Liver (tissue), 9 donors: ENCODE results near the gene HIP1R. TPM values are rescaled to one million over a fixed set of nuclear protein-coding genes. Genes with fewer than 3 reads are reported as not detected.

Source experiments
- DNase-seq: peaks from one replicate; pipeline ENCODE4 v3.0.0-alpha.2; 2017; ENCODE audit warnings: low spot score
- H3K27ac ChIP-seq, 2 donors: one replicate each; pipeline ENCODE4 v1.7.0; 2013; ENCODE audit warnings: inconsistent platforms in 2 of 2, low read length in 2 of 2, control low read depth in 1 of 2, low read depth in 1 of 2, mild to moderate bottlenecking in 1 of 2
- H3K27me3 ChIP-seq, 4 donors: one replicate each; pipeline versions ENCODE4 v1.6.1 to v1.7.0; 2013; ENCODE audit warnings: low read length in 3 of 4, inconsistent platforms in 1 of 4, mild to moderate bottlenecking in 1 of 4, moderate library complexity in 1 of 4; ENCODE audit not compliant: control insufficient read depth in 4 of 4, insufficient read depth in 4 of 4
- H3K36me3 ChIP-seq, 4 donors: one replicate each; pipeline versions ENCODE4 v1.6.1 to v1.7.0; 2013; ENCODE audit warnings: low read length in 3 of 4, mild to moderate bottlenecking in 3 of 4, low read depth in 1 of 4, moderate library complexity in 1 of 4; ENCODE audit not compliant: control insufficient read depth in 4 of 4, insufficient read depth in 3 of 4
- H3K4me1 ChIP-seq, 4 donors: one replicate each; pipeline versions ENCODE4 v1.6.1 to v1.7.0; 2013; ENCODE audit warnings: low read length in 3 of 4, mild to moderate bottlenecking in 3 of 4, moderate library complexity in 1 of 4; ENCODE audit not compliant: control insufficient read depth in 4 of 4, insufficient read depth in 4 of 4
- H3K4me3 ChIP-seq, 3 donors: one replicate each; pipeline versions ENCODE4 v1.6.1 to v1.7.0; 2013; ENCODE audit warnings: low read length in 3 of 3, control low read depth in 1 of 3, low read depth in 1 of 3, mild to moderate bottlenecking in 1 of 3
- H3K9ac ChIP-seq, 2 donors: one replicate each; pipeline ENCODE4 v1.7.0; 2013; ENCODE audit warnings: low read length in 2 of 2, mild to moderate bottlenecking in 2 of 2, moderate library complexity in 2 of 2, control low read depth in 1 of 2, low read depth in 1 of 2
- H3K9me3 ChIP-seq, 4 donors: one replicate each; pipeline versions ENCODE4 v1.6.1 to v1.7.0; 2013; ENCODE audit warnings: low read length in 3 of 4; ENCODE audit not compliant: control insufficient read depth in 4 of 4
- ATF3 ChIP-seq: IDR thresholded peaks from 2 replicates; pipeline ENCODE4 v1.6.1; 2016; ENCODE audit warnings: antibody characterized with exemption
- CTCF ChIP-seq: fragments of 150-350 bp; IDR thresholded peaks from 2 replicates; pipeline ENCODE4 v1.5.1; 2017; ENCODE audit warnings: improper control_type of control experiment, low read depth, low read length; ENCODE audit not compliant: missing input control
- EGR1 ChIP-seq, 2 donors: IDR thresholded peaks; 2 replicates each; pipeline ENCODE4 v1.6.1; 2016 to 2018; ENCODE audit warnings: antibody characterized with exemption in 2 of 2, low read depth in 2 of 2
- FOXA2 ChIP-seq: IDR thresholded peaks from 2 replicates; pipeline ENCODE4 v1.6.1; 2016; ENCODE audit warnings: antibody characterized with exemption
- HNF4A ChIP-seq, 2 donors: conservative IDR thresholded peaks; 2 replicates each; pipeline ENCODE4 v1.6.1; 2016; ENCODE audit warnings: antibody characterized with exemption in 2 of 2, mild to moderate bottlenecking in 2 of 2
- MAX ChIP-seq: IDR thresholded peaks from 2 replicates; pipeline ENCODE4 v1.6.1; 2016; ENCODE audit warnings: antibody characterized with exemption
- RAD21 ChIP-seq, 2 donors: IDR thresholded peaks; 2 replicates each; pipeline ENCODE4 v1.6.1; 2016; ENCODE audit warnings: antibody characterized with exemption in 2 of 2, mild to moderate bottlenecking in 2 of 2
- REST ChIP-seq: IDR thresholded peaks from 2 replicates; pipeline ENCODE4 v1.6.1; 2016; ENCODE audit warnings: antibody characterized with exemption, mild to moderate bottlenecking
- SP1 ChIP-seq: IDR thresholded peaks from 2 replicates; pipeline ENCODE4 v1.6.1; 2018; ENCODE audit warnings: antibody characterized with exemption, mild to moderate bottlenecking
- TAF1 ChIP-seq: conservative IDR thresholded peaks from 2 replicates; pipeline ENCODE4 v1.6.1; 2016; ENCODE audit warnings: antibody characterized with exemption, mild to moderate bottlenecking
- YY1 ChIP-seq: IDR thresholded peaks from 2 replicates; pipeline ENCODE4 v1.6.1; 2016; ENCODE audit warnings: antibody characterized with exemption, mild to moderate bottlenecking
- ZBTB33 ChIP-seq: IDR thresholded peaks from 2 replicates; pipeline ENCODE4 v1.6.1; 2016; ENCODE audit warnings: antibody characterized with exemption
- WGBS: extraction: QIAGEN DNeasy Blood & Tissue Kit; methylation state at CpG from one replicate; pipeline ENCODE4 v1.1.7; 2013; 5-methylcytosine and 5-hydroxymethylcytosine counted together
- polyA plus RNA-seq, 2 donors: library from polyadenylated mRNA; stranded (reverse) in 1 of 2; unstranded in 1 of 2; fragments of 200-250 nt in 1 of 2; fragments of >200 nt in 1 of 2; fragmentation: Nextera tagmentation in 1 of 2; extraction: Ambion mirVana in 1 of 2; gene quantifications; one replicate each; pipeline versions ENCODE4 v1.2.1 to v1.2.3, GENCODE V29; 2013 to 2015
- total RNA-seq, 2 donors: library from RNA; depleted of rRNA; stranded (reverse); fragments of >200 nt; gene quantifications; one replicate each; pipeline ENCODE4 v1.2.3, GENCODE V29; 2014
- donor health status: healthy.
- donor health status: healthy.
- donor health status: healthy.
- donor health status: healthy.
- donor health status: healthy.

Gene HIP1R
- total and polyA plus RNA-seq, 4 donors, result 12.4 to 52.5 (median 17.0) TPM

- no peaks in the 10 kb centered on the region for H3K27me3 ChIP-seq
- no peaks in the 10 kb centered on the region for H3K36me3 ChIP-seq
- 76% methylated on average over 10 of the region's 10 CpGs for WGBS
- TF ChIP-seq HNF4A (conservative IDR thresholded peaks at IDR 0.05) (no peak), FOXA2 (no peak), MAX (no peak), EGR1 (IDR thresholded peaks at IDR 0.05; ENCODE audit: low read depth in 2 of 2) (no peak), YY1 (no peak), ZBTB33 (no peak), TAF1 (no peak), REST (no peak), SP1 (no peak), RAD21 (IDR thresholded peaks at IDR 0.05) (no peak), ATF3 (no peak)
- no peak for DNase-seq
- no peak overlapping the region for H3K9ac ChIP-seq
- peak overlapping the region in 1 of 2 donors; percentile 14 for H3K27ac ChIP-seq
- H3K9me3 ChIP-seq, result no peaks in the 10 kb centered on the region
- H3K4me1 ChIP-seq, result peaks cover 3 to 15% (median 6%) of the 10 kb centered on the region in 4 donors
- no peak overlapping the region for H3K4me3 ChIP-seq
Observed at GRCh38 chr12:122880155-122880667, 45.0 kb downstream of the HIP1R start.

GRCh38 chr12:122880668-122881067, 45.4 kb downstream of the HIP1R start:
- no peak for DNase-seq
- no peaks in the 10 kb centered on the region for H3K36me3 ChIP-seq
- H3K4me1 ChIP-seq, result peaks cover 3 to 15% (median 6%) of the 10 kb centered on the region in 4 donors
- WGBS, result 71% methylated on average over 8 of the region's 8 CpGs
- peak overlapping the region in 1 of 2 donors; percentile 14 for H3K27ac ChIP-seq
- TF ChIP-seq RAD21 (IDR thresholded peaks at IDR 0.05), result peak; percentile 29 to 43
- no peak for TF ChIP-seq CTCF
- H3K4me3 ChIP-seq, result no peak overlapping the region
- H3K9me3 ChIP-seq, result no peaks in the 10 kb centered on the region
- no peaks in the 10 kb centered on the region for H3K27me3 ChIP-seq
- no peak overlapping the region for H3K9ac ChIP-seq
